Activated CD8-positive, alpha-beta T cell treated with anti-CD3 and anti-CD28 coated beads for 36 hours (primary cell): ENCODE results near the gene CLCN7. TPM values are rescaled to one million over a fixed set of nuclear protein-coding genes. Genes with fewer than 3 reads are reported as not detected.
A peak's percentile ranks its signal among the peaks of the same experiment; 100 is the strongest.

Experiments used
- ATAC-seq: fragments of 200-7000 bp; cut with Tn5 transposase; one replicate; pipeline ENCODE4 v1.10.0; 2021; ENCODE audit warnings: mild to moderate bottlenecking, moderate library complexity
- CTCF ChIA-PET: fragments of 350-600 bp; sonication (Branson Sonifier 250); formaldehyde crosslinking; loops from one replicate; lab custom pipeline; 2021; ENCODE audit warnings: antibody characterized with exemption; lab: Charles Lee
- POLR2A ChIA-PET: fragments of 350-600 bp; sonication (Branson Sonifier 250); formaldehyde crosslinking; loops from one replicate; lab custom pipeline; 2021; ENCODE audit warnings: antibody characterized with exemption; lab: Charles Lee
- DNase-seq: peaks from one replicate; pipeline ENCODE4 v3.0.0-alpha.2; 2020
- H3K27ac Mint-ChIP-seq: one replicate; pipeline ENCODE4 v1.8.0; 2021; ENCODE audit warnings: mild to moderate bottlenecking, mixed read lengths
- H3K27me3 Mint-ChIP-seq: one replicate; pipeline ENCODE4 v1.8.0; 2021; ENCODE audit warnings: mixed read lengths
- H3K36me3 Mint-ChIP-seq: one replicate; pipeline ENCODE4 v1.8.0; 2021; ENCODE audit warnings: low read depth, mixed read lengths
- H3K4me1 Mint-ChIP-seq: one replicate; pipeline ENCODE4 v1.8.0; 2021; ENCODE audit warnings: low read depth, mixed read lengths
- H3K4me3 Mint-ChIP-seq: one replicate; pipeline ENCODE4 v1.8.0; 2021; ENCODE audit warnings: mild to moderate bottlenecking, moderate library complexity, mixed read lengths
- H3K9me3 Mint-ChIP-seq: one replicate; pipeline ENCODE4 v1.8.0; 2021; ENCODE audit warnings: mixed read lengths
- intact Hi-C: fragments of 100-400 bp; cut with micrococcal nuclease; formaldehyde crosslinking; loops from one replicate; pipeline ENCODE4 v1.10.0; 2022
- total RNA-seq, 2 experiments: library from RNA; stranded (reverse); gene quantifications; one replicate each; pipeline ENCODE4 v1.2.3, GENCODE V29; 2021
- TF ChIP-seq, protein P1 (sequence below): fragments of 200-600 bp; IDR thresholded peaks from one replicate; pipeline ENCODE4 v1.8.0; 2022; ENCODE audit warnings: antibody characterized with exemption, mild to moderate bottlenecking

The CLCN7 gene
- total RNA-seq, 2 experiments from 2014 or later = 35.5 to 36.8 TPM

DNA sequence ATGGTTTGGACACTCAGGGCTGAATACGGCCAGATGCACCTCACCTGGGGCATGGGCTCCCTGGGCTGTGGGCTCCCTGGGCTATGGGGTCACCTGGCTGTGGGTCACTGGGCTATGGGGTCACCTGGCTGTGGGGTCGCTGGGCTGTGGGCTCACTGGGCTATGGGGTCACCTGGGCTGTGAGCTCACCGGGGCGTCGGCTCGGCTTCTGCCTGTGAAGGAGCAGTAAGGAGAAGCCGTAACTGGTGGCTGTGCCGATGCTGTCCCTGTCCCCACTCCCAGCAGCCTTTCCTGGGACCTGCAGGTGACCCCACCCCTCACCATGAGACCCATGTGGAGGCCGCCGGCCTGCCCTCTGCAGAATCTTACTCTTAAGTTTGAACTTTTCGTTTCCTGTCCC lies 45.8 kb downstream of the CLCN7 start:
- ATAC-seq (no peak), DNase-seq (no peak)
- Mint-ChIP-seq H3K36me3 (no peaks in the 10 kb centered on the region), H3K9me3 (no peaks in the 10 kb centered on the region), H3K27ac (no peak overlapping the region), H3K4me3 (no peak overlapping the region), H3K4me1 (no peaks in the 10 kb centered on the region), H3K27me3 (no peaks in the 10 kb centered on the region)
- TF ChIP-seq, protein P1, sequence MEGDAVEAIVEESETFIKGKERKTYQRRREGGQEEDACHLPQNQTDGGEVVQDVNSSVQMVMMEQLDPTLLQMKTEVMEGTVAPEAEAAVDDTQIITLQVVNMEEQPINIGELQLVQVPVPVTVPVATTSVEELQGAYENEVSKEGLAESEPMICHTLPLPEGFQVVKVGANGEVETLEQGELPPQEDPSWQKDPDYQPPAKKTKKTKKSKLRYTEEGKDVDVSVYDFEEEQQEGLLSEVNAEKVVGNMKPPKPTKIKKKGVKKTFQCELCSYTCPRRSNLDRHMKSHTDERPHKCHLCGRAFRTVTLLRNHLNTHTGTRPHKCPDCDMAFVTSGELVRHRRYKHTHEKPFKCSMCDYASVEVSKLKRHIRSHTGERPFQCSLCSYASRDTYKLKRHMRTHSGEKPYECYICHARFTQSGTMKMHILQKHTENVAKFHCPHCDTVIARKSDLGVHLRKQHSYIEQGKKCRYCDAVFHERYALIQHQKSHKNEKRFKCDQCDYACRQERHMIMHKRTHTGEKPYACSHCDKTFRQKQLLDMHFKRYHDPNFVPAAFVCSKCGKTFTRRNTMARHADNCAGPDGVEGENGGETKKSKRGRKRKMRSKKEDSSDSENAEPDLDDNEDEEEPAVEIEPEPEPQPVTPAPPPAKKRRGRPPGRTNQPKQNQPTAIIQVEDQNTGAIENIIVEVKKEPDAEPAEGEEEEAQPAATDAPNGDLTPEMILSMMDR = no peak
- ChIA-PET CTCF (interaction anchor here (0.7 to 1.1 kb wide), 5 partner anchors 9 to 217 kb away, joined by 3 to 4 read pairs (median 3); no protein-coding TSS in a partner anchor), POLR2A (interaction anchor here (1.0 to 3.6 kb wide), 2 partner anchors 8 to 15 kb away, joined by 3 to 13 read pairs; partner anchors contain the start of genes CCDC154 and UQCC4)
- intact Hi-C loops = no loop called here

DNA sequence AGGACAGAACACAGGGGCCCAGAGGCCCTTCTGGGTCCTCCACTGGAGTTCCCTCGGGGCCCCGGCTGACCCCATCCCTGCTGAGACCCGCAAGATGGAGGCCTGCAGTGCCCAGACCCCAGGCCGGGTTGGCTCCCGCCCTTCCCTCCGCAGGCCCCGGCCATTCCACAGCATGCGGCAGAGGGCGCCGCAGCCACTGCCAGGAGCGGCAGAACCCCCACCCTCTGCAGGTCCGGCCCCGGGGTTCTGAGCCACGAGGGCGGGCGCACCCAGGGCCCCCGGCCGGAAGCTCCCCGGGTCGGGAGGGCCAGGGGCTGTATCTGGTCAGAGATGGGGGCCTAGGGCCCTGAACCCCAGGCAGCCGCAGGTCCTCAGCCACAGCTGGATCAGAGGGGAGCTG lies 46.3 kb downstream of the CLCN7 start:
- H3K4me3 Mint-ChIP-seq = no peak overlapping the region
- DNase-seq (peak; percentile 73), ATAC-seq (peak; percentile 86)
- TF ChIP-seq, protein P1 = peak; percentile 56
- H3K4me1 Mint-ChIP-seq = no peaks in the 10 kb centered on the region
- no peaks in the 10 kb centered on the region for H3K36me3 Mint-ChIP-seq
- POLR2A ChIA-PET = interaction anchor here (0.8 to 3.6 kb wide), 3 partner anchors 8 to 50 kb away, joined by 3 to 13 read pairs (median 3); partner anchors contain the start of genes CCDC154 and UQCC4
- CTCF ChIA-PET = interaction anchor here (0.7 to 1.8 kb wide), 6 partner anchors 9 to 295 kb away, joined by 3 to 7 read pairs (median 3); no protein-coding TSS in a partner anchor
- no peaks in the 10 kb centered on the region for H3K9me3 Mint-ChIP-seq
- H3K27me3 Mint-ChIP-seq = no peaks in the 10 kb centered on the region
- intact Hi-C loops = no loop called here
- no peak overlapping the region for H3K27ac Mint-ChIP-seq

GRCh38 chr16:1427473-1428461 lies 47.1 kb downstream of the CLCN7 start:
- ChIA-PET CTCF (interaction anchor here (0.8 to 1.8 kb wide), 5 partner anchors 11 to 296 kb away, joined by 3 to 7 read pairs (median 3); no protein-coding TSS in a partner anchor), POLR2A (interaction anchor here (0.8 to 3.6 kb wide), 4 partner anchors 7 to 278 kb away, joined by 3 to 13 read pairs (median 3); partner anchors contain the start of genes MAPK8IP3 and UQCC4)
- TF ChIP-seq, protein P1 = no peak
- intact Hi-C loops = no loop called here
- H3K27me3 Mint-ChIP-seq = no peaks in the 10 kb centered on the region
- H3K9me3 Mint-ChIP-seq = no peaks in the 10 kb centered on the region
- DNase-seq = no peak
- no peaks in the 10 kb centered on the region for H3K36me3 Mint-ChIP-seq
- no peak for ATAC-seq
- H3K27ac Mint-ChIP-seq = no peak overlapping the region
- H3K4me1 Mint-ChIP-seq = no peaks in the 10 kb centered on the region
- H3K4me3 Mint-ChIP-seq = no peak overlapping the region

- intact Hi-C loops = no loop called here
- TF ChIP-seq, protein P1 = no peak
- Mint-ChIP-seq H3K36me3 (peaks cover 3% of the 10 kb centered on the region), H3K27me3 (no peaks in the 10 kb centered on the region), H3K4me1 (peaks cover 4% of the 10 kb centered on the region), H3K4me3 (no peak overlapping the region), H3K9me3 (no peaks in the 10 kb centered on the region), H3K27ac (no peak overlapping the region)
- CTCF ChIA-PET = interaction anchor here (1.3 to 1.8 kb wide), 2 partner anchors 111 to 297 kb away, joined by 3 to 7 read pairs; no protein-coding TSS in a partner anchor
- ATAC-seq (no peak), DNase-seq (no peak)
- POLR2A ChIA-PET = interaction anchor here (1.2 to 1.4 kb wide), 2 partner anchors 45 to 279 kb away, joined by 3 read pairs; partner anchors contain the start of gene MAPK8IP3
Measured at GRCh38 chr16:1426734-1427471, 47.9 kb downstream of the CLCN7 start.
